Measurements from ENCODE around the gene RASGEF1C.

RASGEF1C gene

DNA sequence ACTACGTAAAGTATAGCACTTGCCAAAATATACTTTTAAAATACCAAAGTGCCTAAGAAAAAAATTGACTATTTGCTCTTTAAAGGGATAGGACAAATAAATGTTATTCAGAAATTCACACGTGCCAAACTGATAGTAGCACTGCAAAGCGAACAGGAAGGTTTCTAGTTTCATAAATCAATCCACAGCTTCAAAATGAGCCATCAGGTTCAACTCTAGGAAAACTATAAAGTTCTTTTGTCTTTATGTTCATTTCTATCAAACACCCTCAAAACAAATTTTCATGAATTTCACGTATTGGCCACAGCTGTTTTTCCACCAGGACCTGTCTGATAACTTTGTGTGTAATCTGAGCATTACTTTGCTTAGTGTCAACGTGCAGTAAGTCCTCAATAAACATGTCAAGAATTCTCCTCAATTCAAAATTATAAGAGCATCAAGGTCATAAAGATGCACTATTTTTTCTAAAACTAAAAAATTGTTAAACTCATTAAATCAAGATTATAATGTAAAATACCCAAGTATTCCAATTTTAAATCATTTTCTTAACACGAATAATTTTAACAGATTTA is 140.4 kb downstream of the RASGEF1C start:
- no peak for DNase-seq (ENCODE audit: low read depth in 2 of 3, low spot score in 2 of 3)

DNA sequence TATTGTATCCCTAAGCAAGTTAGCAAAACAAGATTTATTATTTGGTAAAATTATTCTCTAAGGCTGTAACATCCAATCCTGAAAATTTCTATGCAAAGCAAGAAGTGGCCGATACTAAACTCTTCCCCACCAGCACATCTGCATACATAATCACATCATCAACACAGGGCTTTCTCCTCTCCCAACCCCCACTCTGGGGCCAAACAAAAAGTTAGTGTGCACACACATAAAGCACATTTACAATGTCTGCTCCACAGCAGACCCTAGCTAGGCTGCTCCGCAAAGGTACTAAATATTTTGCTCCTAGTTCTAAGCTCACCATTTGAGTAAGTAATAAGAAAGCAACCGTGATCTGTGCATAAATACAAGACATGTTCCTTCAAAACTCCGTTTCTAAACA is 141.0 kb downstream of the RASGEF1C start:
- no peak for DNase-seq (ENCODE audit: low read depth in 2 of 3, low spot score in 2 of 3)

DNA sequence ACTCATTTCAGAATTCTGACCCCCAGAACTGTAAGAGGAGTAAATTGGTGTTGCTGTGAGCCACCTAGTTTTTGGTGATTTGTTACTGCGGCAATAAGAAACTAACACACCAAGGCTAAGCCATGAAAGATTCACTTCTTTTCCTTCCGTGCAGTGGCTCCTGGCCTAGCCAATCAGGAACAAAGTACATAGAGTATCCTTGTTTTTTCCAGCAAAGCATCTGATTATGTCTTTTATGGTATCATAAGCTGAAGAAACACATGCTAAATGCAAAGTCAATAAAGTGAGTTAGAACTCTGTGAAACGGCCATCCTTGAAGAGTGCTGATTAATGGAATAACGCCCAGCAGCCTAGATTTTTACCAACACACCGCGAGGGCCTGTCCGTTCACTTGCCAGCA is 148.8 kb downstream of the RASGEF1C start:
- no peak for DNase-seq (ENCODE audit: low read depth in 2 of 3, low spot score in 2 of 3)

DNA sequence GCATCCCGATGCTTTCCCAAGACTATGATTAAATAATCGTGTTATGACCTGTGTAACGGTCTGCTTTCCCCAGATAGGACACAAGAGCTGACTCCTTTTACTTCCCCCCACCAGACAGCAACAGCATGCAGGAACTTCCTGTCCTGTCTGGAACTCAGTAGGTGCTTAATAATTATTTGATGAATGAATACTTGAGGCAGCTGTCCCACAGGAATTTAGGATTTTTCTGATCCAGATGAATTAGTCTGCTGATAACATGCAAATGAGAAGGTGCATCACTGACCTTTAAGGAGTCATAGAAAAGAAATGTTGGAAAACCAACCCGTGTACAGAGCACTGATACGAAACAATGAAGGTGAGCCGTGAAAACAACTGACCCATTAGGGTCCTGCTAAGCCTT is 149.7 kb downstream of the RASGEF1C start:
- no peak for DNase-seq (ENCODE audit: low read depth in 2 of 3, low spot score in 2 of 3)

DNA sequence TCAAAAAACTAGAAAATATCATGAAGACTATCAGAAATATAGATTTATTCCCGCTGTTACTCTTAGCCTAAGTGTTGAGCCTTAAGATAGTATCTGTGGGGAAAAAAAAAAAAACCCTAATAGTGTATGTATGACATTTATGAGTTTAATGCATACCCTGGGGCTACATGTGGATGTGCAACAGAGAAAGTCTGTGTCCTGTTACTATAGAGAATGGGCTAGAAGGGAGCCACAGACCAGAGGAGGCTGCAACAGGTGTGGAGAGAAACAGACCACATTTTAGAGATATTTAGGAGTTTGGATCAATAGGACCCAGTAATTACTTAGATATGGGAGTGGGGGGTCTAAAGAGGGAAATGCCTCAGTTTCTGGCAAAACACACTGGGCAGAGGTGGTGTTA is 152.9 kb downstream of the RASGEF1C start:
- DNase-seq (ENCODE audit: low read depth in 2 of 3, low spot score in 2 of 3), result no peak

DNA sequence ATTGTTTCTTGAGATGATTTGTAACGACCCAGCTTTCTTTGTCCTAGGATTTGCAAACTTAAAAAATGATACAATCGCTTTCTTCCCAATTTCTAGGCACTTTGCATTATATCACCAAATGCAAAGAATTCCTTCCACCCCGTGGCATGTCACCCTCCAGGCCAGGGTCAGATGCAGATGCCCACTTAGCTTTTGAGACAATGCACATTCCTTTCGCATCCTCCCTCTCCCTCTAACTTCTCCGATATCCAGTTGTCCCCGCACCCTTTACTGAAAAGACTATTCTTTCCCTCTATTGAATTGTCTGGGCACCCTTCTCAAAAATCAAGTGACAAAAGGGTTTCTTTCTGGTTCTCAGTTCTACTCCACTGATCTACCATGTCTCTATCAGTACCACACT is 154.8 kb downstream of the RASGEF1C start:
- no peak for DNase-seq (ENCODE audit: low read depth in 2 of 3, low spot score in 2 of 3)

DNA sequence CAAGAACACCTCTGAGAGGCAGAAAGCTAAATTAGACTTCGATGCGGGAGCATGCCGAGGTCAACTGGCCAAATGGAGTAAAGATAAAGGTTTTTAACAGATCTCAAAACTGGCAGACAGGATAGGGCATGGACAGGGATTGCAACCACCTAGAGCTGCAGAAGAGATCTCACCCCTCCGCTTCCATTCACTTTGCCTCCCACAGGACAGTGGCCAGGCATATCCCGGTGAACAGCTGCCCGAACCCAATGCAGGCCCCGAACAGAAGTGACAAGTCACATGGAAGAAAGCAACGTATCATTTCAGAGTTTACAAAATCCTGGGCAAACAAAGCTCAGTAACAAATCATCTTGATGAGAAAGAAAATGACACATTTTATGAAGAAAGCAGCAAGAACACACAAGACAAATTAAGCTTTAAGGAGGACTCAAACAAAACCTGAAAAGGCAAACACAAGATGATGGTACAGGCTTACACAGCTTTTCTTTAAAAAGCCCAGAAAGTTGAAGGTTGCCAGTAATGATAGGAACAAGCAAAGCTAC is 155.9 kb downstream of the RASGEF1C start:
- no peak for DNase-seq (ENCODE audit: low read depth in 2 of 3, low spot score in 2 of 3)

DNA sequence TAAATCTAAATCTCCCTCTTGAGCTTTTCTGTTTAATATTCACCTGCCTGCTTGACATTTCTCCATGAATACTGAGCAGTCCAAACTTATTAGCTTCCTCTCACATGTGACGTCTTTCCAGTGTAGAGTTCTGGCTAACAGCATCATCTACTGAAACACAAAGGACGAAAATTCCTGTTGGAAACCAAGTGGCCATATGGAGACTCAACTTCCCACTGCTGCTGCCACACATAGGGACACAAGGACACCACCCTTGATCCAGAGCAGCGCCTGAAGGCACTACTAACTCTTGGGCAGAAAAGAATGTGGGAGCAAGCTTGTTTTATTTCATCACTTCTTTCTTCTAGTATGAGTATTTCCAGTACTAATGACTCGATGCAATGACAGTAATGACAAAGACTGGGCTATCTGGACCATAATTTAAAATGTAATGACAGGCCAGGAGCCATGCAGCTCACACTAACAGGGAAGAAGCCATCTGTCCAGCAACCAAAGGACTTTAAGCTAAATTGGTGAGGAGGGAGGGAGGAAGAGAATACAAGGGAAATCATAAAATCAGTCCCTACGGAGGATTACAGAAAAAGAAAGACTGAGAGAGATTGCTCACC is 156.7 kb downstream of the RASGEF1C start:
- DNase-seq (ENCODE audit: low read depth in 2 of 3, low spot score in 2 of 3), result no peak

Data from activated CD8-positive, alpha-beta memory T cell treated with anti-CD3 and anti-CD28 coated beads for 48 hours (primary cell).